K562 (cell line): ENCODE data around the gene CABP4. TPM values are rescaled to one million over a fixed set of nuclear protein-coding genes. Genes with fewer than 3 reads are reported as not detected.

ENCODE experiments used
- CUX1 ChIP-seq: fragments of 200-800 bp; sonication (Bioruptor generic); IDR thresholded peaks from 2 replicates; pipeline ENCODE4 v1.6.1; 2016; ENCODE audit warnings: missing genetic modification characterization, missing compliant biosample characterization
- DPF2 ChIP-seq: fragments of 450-650 bp; IDR thresholded peaks from 2 replicates; pipeline ENCODE4 v1.6.1; 2016
- GATAD2A ChIP-seq: fragments of 450-650 bp; IDR thresholded peaks from 2 replicates; pipeline ENCODE4 v1.6.1; 2017
- MTA2 ChIP-seq: fragments of 450-650 bp; IDR thresholded peaks from 2 replicates; pipeline ENCODE4 v1.6.1; 2016; ENCODE audit warnings: low read depth
- NFIX ChIP-seq: fragments of 250-450 bp; sonication (Bioruptor Pico); IDR thresholded peaks from 2 replicates; pipeline ENCODE4 v1.4.0; 2020; ENCODE audit warnings: low read depth, mild to moderate bottlenecking, moderate library complexity
- PHF21A ChIP-seq: fragments of 450-650 bp; IDR thresholded peaks from 2 replicates; pipeline ENCODE4 v1.6.1; 2017; ENCODE audit warnings: low read depth, borderline replicate concordance
- RNF219 ChIP-seq: fragments of 250-450 bp; sonication (Bioruptor Pico); IDR thresholded peaks from 2 replicates; pipeline ENCODE4 v1.5.0; 2022; ENCODE audit warnings: mild to moderate bottlenecking
- TCF3 ChIP-seq: sonication (generic); formaldehyde crosslinking; IDR thresholded peaks from 2 replicates; pipeline ENCODE4 v1.4.0; 2020; ENCODE audit warnings: mild to moderate bottlenecking, missing genetic modification reagents
- TEAD2 ChIP-seq: fragments of 450-650 bp; IDR thresholded peaks from 2 replicates; pipeline ENCODE4 v1.6.1; 2016; ENCODE audit warnings: missing genetic modification characterization, control low read depth, missing compliant biosample characterization
- TFE3 ChIP-seq: fragments of 450-650 bp; formaldehyde crosslinking; IDR thresholded peaks from 2 replicates; pipeline ENCODE4 v1.4.0; 2020; ENCODE audit warnings: mild to moderate bottlenecking, mixed read lengths
- XRCC5 ChIP-seq: fragments of 200-400 bp; formaldehyde crosslinking; IDR thresholded peaks from 2 replicates; pipeline ENCODE4 v1.6.1; 2017; ENCODE audit warnings: low read depth, mild to moderate bottlenecking, low read length
- ZFPM2 ChIP-seq: fragments of 250-450 bp; sonication (Bioruptor Pico); IDR thresholded peaks from 2 replicates; pipeline ENCODE4 v1.5.1; 2022; ENCODE audit warnings: mild to moderate bottlenecking
- ZNF696 ChIP-seq: fragments of 250-450 bp; sonication (Bioruptor Pico); conservative IDR thresholded peaks from 2 replicates; pipeline ENCODE4 v1.4.0; 2020; ENCODE audit warnings: mild to moderate bottlenecking, moderate library complexity
- ZSCAN29 ChIP-seq: fragments of 450-650 bp; IDR thresholded peaks from 2 replicates; pipeline ENCODE4 v1.6.1; 2017
- polyA plus RNA-seq, 8 experiments: library from polyadenylated mRNA; depleted of rRNA in 4 of 8; stranded (reverse) in 5 of 8; unstranded in 3 of 8; fragments of >200 nt; fragmentation: Nextera tagmentation in 2 of 8; fragmentation: Illumina TruSeq in 1 of 8; extraction: Ambion mirVana in 2 of 8; extraction: Trizol in 1 of 8; gene quantifications; 2 replicates each; pipeline versions ENCODE4 v1.2.1 to v1.2.3, GENCODE V29; 2011 to 2014; ENCODE audit warnings: inconsistent platforms in 1 of 8, missing spikeins in 1 of 8
- total RNA-seq, 7 experiments: library from RNA; depleted of rRNA in 6 of 7; stranded (reverse); fragments of >200 nt in 6 of 7; fragmentation: Illumina TruSeq in 2 of 7; extraction: Trizol in 2 of 7; gene quantifications; 2 replicates each; pipeline versions ENCODE4 v1.2.1 to v1.2.3, GENCODE V29; 2011 to 2021; ENCODE audit warnings: low replicate concordance in 1 of 7
- TF ChIP-seq, protein P1 (sequence below): fragments of 250-450 bp; sonication (Bioruptor Pico); IDR thresholded peaks from 2 replicates; pipeline ENCODE4 v1.8.0; 2022; ENCODE audit warnings: inconsistent platforms
- TF ChIP-seq, protein P2 (sequence below): fragments of 450-650 bp; IDR thresholded peaks from 2 replicates; pipeline ENCODE4 v1.6.1; 2018; ENCODE audit warnings: mild to moderate bottlenecking, low read depth; ENCODE audit not compliant: partially characterized antibody

The CABP4 gene
- total and polyA plus RNA-seq, 9 of the 15 experiments (the other 6 are each of a cell fraction or from before 2014, with no cell fraction given): 0.11 TPM; not detected in 8

- TF ChIP-seq RNF219: no peak
- no peak for TF ChIP-seq ZSCAN29
- no peak for TF ChIP-seq TFE3 (CRISPR knock-in tag)
- no peak for TF ChIP-seq PHF21A
- no peak for TF ChIP-seq GATAD2A
- no peak for TF ChIP-seq ZNF696 (CRISPR knock-in tag)
- TF ChIP-seq DPF2: peak; percentile 55; the same call in 1 of the 2 replicates
- TF ChIP-seq, protein P1, sequence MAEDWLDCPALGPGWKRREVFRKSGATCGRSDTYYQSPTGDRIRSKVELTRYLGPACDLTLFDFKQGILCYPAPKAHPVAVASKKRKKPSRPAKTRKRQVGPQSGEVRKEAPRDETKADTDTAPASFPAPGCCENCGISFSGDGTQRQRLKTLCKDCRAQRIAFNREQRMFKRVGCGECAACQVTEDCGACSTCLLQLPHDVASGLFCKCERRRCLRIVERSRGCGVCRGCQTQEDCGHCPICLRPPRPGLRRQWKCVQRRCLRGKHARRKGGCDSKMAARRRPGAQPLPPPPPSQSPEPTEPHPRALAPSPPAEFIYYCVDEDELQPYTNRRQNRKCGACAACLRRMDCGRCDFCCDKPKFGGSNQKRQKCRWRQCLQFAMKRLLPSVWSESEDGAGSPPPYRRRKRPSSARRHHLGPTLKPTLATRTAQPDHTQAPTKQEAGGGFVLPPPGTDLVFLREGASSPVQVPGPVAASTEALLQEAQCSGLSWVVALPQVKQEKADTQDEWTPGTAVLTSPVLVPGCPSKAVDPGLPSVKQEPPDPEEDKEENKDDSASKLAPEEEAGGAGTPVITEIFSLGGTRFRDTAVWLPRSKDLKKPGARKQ: no peak
- TF ChIP-seq TEAD2 (tag): no peak
- no peak for TF ChIP-seq TCF3 (CRISPR knock-in tag)
- no peak; the same call in 1 of the 2 replicates for TF ChIP-seq CUX1 (CRISPR knock-in tag)
- 0 out of 2 replicates have a peak, but pooled peaks have one; percentile 4 for TF ChIP-seq MTA2
- TF ChIP-seq, protein P2, sequence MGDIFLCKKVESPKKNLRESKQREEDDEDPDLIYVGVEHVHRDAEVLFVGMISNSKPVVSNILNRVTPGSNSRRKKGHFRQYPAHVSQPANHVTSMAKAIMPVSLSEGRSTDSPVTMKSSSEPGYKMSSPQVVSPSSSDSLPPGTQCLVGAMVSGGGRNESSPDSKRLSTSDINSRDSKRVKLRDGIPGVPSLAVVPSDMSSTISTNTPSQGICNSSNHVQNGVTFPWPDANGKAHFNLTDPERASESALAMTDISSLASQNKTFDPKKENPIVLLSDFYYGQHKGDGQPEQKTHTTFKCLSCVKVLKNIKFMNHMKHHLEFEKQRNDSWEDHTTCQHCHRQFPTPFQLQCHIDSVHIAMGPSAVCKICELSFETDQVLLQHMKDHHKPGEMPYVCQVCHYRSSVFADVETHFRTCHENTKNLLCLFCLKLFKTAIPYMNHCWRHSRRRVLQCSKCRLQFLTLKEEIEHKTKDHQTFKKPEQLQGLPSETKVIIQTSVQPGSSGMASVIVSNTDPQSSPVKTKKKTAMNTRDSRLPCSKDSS: no peak
- no peak for TF ChIP-seq XRCC5
- TF ChIP-seq ZFPM2: no peak
- TF ChIP-seq NFIX: no peak
These were observed 8.7 kb downstream of the CABP4 start (continued) for GRCh38 chr11:67463680-67464410.
